Fibroblast of skin of back (primary cell): ENCODE data around the gene TSPEAR.
"Not testable (repeated sequence)": the region's sequence is repeated elsewhere in the genome, so short reads cannot be mapped to it uniquely, and the experiment has no call there.

ENCODE experiments used
- DNase-seq: peaks from one replicate; pipeline ENCODE4 v3.0.0-alpha.2; 2013

TSPEAR gene

DNA sequence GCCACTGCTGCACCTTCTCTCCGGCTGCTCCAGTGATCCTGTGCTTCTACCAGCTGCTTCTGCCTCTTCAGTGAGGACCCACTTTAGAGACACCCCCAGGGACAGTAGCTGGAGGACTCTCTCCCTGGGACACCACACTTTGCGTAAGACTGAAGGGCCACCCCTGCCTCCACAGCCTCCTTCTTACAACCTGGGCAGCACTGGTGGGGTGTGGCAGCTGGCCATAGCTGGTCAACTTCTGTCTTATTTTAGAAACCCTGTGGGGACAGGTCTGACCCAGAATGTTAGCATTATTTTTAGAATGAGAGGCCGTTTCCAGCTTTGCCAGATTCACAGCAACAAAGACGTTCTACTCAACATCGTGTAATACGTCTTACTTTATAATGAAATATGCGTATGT, 85.6 kb downstream of the TSPEAR start:
- no peak for DNase-seq

DNA sequence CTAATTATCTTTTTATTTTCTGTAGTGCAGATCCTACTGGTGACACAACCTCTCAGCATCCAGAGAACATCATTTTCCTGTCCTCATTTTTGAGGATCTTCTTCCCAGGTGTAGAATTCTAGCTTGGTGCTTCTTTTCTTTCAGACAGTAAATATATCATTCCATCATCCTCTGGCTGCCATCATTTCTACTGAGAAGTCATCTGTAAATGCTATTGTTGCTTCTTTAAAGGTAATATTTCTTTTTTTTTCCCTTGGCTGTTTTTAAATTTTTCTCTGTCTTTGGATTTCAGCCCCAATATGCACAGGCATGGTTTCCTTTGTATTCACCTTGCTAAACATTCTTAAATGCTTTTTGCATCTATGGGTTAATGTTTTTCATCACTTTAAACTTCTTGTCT, 87.8 kb downstream of the TSPEAR start:
- DNase-seq, result no peak

DNA sequence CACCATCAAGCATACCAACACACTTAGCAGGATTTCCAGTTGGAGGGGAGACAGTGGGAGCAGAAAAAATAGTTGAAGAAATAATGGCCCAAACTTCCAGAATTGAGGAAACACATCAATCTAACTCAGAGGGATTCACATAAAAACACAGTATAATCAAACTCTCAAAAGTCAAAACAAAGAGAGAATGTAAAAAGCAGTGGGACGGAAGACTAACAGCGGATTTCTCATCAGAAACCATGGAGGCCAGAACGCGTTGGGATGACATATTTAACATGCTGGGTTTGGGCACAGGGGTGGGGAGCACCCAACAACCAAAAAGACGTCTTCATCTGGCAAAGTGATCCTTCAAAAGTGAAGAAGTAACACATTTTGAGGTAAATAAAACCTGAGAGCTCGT, 91.5 kb downstream of the TSPEAR start:
- no peak for DNase-seq

DNA sequence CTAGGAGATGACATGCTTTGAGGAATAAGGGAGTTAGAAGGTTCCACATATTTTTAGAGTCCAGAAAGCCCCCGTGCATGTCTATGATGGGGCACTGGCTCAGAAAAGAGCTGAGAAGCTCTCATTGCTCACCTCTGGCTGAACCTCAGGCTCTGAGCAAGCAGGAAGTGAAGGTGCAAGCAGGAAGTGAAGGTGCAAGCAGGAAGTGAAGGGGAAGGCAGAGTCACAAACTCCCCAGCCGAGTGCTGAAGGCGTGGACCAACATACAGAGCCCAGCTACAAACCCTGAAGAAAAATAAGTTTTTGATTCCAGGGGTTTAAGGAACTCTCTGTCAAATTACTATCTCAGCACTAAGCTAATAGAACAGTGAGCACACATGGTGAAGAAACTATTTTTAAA, 92.5 kb downstream of the TSPEAR start:
- no peak for DNase-seq

DNA sequence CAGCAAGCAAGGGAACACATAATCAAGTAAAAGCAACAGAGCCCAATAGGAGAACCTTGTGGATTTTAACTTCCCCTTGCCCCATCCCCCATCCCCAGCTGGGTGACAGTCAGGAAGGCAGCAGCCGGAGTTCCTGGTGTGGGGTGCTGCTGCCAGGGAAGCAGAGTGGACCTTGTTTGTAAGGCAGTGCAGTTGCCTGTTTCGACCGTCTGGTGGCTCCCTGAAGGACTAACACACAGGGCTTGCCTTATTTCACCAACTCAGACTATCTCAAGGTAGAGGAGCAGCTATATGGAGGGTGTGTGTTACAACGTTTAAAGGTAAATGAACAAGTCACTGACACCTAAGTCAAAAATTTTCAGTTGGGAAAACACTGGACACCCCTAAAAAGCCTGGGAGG, 92.9 kb downstream of the TSPEAR start:
- no peak for DNase-seq

DNA sequence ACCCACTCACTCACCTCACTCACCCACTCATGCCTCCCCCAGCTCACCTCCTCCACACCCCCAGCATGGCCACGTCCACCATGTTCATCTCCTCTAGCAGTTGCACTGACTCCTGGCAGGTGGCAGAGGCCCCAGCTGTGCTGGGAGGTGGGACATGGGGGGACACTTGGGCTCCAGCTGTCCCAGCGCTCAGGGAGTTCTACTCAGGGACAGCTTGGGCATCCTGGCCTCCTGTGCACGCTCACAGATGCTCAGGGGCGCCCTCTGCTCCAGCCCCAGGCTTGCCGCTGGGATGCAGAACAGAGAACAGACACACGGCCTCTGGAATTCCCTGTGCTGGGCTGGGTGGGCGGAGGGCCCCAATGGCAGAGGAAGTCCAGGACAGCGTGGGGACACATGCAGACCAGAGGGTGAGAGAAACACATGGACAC, 94.3 kb downstream of the TSPEAR start:
- no peak for DNase-seq

DNA sequence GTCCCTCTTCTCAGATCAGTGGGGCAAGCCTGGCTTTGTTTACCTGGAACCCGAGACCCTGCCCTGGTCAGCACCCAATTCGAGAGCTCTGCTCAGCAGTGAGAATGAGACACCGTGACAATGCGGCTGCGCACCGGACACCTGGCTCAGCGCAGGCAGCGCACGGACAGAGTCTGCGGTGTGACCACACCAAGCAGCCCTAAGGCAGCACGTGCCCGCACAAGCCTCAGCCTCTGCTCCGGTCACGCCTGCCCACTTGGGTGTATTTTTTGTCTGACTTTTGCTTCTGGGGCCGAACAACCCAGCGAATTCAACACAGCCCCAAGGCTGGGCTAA, 94.8 kb downstream of the TSPEAR start:
- no peak for DNase-seq

DNA sequence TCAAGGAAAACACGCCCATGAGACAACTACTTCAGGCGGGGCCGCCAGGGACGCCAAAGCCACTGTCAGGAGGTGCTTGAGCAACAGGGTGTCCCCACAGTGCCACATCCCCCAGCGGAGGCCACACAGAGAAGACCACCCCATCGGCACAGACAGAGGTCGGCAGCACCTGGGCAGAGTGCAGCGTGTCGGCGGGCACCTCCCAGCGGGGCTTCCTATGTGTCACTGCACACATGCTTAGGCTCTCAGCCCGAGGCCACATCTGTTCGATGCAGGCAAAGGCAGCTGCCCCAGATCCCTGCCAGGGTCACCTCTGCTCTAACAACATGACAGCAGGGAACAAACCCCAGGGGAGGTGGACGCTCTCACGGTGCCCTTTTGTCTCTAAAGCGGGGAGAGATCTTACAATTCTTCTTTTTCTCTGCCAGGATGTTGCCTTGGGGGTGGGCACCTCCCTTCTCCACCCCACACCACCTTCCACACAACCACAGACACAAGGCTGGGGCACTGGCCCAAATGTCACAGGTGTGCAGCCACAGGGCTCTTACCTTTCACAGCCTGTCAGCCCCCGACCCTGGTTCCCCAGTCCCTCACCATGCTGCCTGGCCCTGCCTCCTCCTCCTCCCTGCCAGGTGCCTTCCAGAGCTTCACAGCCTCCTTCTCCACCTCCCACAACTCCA, 95.3 kb downstream of the TSPEAR start:
- DNase-seq, result no peak

DNA sequence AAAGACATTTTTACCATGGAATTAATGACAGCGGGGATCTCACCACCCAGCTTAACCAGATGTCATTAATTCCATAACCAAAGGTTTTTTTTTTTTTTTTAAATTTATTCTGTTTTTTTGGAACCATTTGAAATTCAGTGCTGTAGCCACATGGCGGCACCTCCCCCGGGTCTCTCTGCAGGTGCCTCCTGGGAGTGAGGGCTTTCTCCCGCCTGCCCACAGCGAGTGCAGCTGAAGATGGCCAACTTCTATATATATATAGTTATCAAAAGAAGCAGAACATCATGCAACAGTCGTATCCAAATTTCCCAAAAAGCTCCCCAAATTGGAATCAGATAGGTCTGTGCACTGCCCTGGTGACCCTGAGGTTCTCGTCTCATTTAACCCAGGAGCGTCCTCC, 95.9 kb downstream of the TSPEAR start:
- DNase-seq, result no peak

DNA sequence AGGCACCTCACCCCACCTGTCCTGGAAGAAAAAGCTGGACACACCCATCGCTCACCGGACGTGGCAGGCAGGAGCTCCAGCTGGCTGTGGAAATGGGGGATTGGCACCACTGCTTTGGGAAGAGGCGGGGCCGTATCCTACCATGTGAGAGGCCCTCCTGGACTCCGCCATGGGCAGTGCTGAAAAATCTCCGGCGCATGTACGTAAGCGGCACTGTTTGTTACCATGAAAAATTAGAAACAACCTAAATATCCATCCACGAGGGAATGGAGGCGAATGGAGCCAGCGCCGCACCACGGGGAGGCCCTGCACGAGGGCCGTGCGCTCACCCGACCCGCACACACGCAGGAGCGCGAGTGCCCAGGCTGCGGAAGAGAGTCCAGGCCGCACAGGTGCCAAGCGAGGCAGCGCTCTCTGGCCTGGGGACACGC, 96.4 kb downstream of the TSPEAR start:
- no peak for DNase-seq

DNA sequence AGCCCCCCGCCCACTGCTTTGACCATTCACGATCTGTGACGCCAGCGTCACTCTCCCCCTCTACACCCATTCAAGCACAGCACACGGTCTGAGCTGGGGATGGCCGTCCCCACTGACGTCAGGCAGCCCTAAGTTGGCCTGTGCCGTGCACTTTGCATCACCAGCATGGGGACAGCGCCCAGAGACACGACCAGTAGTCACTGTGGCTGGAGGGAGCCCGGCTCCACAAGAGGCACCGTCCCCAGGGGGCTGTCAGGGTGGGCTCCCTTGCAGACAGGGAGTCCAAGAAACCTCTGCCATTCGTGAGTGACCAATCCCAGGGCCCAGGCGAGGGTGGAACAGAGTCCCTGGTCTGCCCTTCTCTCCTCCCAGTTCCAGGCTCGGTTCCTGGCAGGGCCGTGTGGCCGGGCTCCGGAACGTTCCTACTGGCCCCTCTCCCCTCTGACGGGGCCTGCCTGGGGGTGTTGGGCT, 97.2 kb downstream of the TSPEAR start:
- no peak for DNase-seq

DNA sequence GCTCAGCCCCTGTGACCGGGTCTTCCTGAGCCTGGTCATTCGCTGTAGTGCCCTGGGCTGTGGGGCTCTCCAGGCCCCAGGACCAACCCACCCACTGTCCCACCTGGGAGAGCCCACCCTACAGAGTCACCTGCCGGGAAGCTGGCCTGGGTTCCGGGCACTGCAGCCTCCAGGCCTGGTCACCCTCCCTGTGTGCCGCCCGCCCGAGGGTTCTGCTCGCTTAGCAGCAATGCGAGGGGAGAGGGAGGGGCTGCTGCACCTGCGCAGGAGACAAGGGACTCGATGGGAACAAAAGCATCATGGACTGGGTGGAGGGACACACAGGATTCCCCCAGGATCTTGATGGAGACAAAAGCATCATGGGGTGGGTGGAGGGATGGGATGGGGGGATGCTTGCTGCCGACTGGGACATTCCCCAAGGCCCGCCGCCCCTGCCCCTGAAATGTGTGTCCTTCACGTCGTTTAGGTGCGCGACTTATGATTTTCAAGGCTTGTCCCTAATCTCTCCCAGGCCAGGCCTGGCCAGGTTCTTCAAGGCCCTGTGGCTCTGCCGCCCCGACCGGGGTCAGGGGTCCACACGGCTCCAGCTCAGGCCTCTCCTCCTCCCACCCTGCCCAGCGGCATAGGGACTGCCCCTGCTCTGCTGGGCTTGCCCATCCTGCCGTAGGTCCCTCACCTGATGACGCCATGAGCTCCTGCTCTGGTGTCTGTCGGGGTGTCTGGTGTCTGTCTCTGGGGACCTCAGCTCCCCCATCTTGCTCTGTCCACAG, 97.8 kb downstream of the TSPEAR start:
- DNase-seq, result no peak

DNA sequence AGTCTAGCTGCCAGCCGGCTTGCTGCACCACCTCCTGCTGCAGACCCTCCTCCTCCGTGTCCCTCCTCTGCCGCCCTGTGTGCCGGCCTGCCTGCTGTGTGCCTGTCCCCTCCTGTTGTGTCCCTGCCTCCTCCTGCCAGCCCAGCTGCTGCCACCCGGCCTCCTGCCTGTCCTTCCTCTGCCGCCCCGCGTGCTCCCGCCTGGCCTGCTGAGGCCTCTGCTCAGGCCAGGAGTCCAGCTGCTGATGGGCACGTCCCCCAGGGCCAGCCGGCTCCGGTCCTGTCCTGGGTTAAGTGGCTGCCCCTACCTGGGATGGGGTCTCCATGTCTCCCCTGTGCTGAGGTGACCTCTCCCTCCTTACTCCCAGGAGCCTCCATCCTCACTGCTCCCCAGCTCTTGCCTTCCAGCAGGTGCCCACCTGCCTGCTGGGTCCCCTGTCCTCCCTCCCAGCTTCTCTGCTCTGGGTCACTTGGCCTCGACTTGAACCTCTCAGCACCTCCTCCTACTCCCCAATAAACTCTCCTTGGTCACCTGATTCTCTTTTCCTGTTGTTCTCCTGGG, 98.6 kb downstream of the TSPEAR start:
- no peak for DNase-seq

DNA sequence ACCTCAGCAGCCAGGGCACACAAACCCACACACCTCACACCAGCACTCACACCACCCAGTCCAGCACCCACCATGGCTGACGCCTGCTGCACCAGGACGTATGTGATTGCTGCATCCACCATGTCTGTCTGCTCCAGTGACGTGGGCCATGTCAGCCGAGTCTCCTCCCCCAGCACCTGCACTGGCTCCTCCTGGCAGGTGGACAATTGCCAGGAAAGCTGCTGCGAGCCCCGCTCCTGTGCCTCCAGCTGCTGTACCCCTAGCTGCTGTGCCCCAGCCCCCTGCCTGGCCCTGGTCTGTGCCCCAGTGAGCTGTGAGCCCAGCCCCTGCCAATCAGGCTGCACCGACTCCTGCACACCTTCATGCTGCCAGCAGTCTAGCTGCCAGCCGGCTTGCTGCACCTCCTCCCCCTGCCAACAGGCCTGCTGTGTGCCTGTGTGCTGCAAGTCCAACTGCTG, 99.3 kb downstream of the TSPEAR start, which contains the start of gene KRTAP10-8:
Gene KRTAP10-8, plus strand, starts transcription at position 51 of the 458 bp plus-strand sequence. Its CDS starts 22 bp downstream, at position 73.
- DNase-seq, result no peak

DNA sequence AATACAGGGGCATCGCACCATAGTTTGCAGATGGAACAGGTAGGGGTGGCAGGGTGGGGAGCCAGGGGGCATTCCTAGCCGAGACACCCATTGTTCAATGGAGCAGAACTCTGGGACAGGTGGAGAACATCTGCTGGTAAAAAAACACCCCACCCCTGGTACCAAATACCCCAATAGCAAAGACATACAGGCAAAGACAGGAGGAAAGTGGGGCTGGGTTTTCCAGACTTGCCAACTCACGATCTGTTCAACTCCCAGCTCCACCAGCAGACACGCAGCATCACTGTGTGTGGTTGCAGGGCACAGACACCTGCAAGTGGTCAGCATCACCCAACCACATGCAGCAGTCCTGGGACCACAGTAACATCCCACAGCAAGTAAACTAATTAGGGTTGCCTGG, 99.8 kb downstream of the TSPEAR start:
- no peak for DNase-seq

DNA sequence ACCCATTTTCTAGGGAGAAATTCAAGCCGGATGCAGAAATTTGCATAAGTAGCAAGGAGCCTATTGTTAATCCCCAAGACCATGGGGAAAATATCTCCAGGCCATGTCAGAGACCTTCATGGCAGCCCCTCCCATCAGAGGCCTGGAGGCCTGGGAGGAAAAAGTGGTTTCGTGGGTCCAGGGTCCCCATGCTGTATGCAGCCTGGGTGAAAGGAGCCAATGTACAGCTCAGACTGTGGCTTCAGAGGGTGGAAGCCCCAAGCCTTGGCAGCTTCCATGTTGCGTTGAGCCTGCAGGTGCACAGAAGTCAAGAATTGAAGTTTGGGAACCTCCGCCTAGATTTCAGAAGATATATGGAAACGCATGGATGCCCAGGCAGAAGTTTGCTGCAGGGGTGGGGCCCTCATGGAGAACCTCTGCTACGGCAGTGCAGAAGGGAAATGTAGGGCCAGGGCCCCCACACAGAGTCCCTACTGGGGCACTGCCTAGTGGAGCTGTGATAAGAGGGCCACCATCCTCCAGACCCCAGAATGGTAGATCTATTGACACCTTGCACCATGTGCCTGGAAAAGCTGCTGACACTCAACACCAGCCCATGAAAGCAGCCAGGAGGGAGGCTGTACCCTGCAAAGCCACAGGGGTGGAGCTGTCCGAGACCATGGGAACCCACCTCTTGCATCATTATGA, 101.1 kb downstream of the TSPEAR start:
- DNase-seq, result not testable (repeated sequence)

DNA sequence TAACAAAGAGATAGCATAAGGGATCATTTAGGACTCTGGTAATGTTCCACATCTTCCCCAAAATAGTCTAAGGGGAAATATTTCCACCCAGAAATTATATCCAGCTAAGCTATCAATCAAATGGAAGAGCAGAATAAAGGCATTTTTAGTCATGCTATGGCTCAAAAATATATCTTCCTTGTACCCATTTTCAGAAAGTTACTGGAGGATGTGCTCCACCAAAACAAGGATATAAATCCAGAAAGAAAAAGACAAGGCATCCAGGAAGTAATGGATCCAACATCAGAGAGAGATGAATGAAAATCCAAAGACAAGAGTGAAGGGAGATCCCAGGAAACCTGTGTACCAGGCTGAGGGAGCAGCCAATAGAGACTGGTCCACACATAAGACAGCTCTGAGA, 102.2 kb downstream of the TSPEAR start:
- DNase-seq, result no peak

DNA sequence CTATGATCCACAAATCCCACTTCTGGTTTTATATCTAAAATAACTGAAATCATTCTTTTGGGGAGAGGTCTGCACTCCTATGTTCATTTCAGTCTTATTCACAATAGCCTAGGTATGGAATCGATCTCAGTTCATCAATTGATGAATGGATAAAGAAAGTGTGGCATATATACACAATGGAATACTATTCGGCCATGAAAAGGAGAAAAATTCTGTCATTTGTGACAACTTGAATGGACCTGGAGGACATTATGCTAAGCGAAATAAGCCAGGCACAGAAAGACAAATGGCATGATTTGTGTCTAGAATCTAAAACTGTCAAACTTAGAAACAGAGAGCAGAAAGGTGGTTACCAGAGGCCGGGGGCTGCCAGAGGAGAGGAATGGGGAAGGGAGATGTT, 104.9 kb downstream of the TSPEAR start:
- no peak for DNase-seq

DNA sequence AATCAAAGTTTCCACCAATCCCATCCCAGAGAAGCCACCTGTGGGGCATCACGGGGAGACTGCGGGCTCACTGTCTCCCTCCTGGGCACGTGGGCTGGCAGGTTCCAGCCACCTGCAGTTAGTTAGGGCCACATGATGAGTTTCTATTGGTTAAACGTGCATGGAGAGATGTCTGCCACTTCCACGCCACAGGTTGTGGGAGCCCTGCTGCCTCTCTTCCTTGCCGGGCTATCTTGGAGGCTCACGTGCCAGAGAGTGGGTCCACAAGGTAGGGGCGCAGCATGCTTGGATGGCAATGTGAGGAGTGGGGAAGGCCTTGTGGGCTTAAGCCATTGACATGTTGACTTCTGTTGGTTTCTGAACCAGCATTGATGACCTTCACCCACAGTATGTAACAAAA, 107.5 kb downstream of the TSPEAR start:
- DNase-seq, result no peak

DNA sequence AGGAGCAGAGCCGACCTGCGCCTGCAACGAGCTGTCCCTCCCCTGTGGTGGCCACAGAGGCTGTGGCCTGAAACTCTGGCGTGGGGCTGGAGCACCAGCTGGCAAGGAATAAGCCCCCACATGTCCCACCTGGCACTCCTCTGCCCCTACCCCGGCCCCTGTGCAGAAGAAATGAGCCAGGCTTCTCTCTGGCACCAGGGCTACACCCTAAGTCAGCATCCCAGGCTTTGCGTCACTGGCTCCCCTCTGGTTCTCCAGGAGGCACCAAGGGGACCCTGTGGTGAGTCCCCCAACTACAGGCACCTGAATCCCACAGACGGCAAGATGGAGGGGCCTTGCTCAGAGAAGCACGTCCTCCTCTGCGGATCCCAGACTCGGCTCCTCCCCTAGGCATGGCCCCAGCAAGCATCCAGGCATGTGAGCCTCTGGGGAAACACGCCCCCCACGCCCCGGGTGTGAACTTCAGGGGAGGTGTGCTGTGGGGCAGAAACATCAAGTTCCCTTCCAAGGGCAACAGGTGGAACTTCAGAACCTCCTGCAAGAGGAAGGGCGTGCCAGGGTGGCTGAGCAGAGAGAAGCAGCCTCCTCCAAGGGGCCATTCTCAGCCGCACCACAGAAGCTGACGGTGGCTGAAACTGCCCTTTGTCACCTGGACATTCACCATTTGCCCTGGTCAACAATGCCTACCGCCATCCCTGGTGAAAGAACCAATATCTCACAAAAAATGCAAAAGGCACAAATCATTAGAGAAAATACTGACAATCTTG, 108.1 kb downstream of the TSPEAR start:
- DNase-seq, result no peak

DNA sequence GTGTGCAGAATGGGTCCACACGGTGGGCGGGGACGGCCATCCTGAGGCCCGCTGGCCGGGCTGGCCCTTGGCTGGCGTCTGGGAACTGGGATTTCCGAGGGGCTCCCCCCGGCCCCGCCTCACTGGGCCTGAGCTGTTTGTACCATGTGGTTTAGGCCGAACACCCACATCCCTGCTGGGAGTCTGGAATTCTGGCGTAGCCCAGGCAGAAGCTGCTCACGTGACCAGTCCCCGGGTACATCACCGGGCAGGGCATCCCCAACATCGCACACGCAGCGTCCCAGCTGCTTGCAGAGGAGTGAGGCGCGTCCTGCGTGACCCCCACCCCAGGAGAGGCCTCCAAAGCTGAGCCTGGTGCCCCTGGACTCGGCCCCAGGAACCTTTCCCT, 108.9 kb downstream of the TSPEAR start:
- DNase-seq, result no peak
